HG02981 (cell line): ENCODE results near the gene PLD4.
"Not testable (repeated sequence)": the region's sequence is repeated elsewhere in the genome, so short reads cannot be mapped to it uniquely, and the experiment has no call there.

Experiments
- ATAC-seq: cut with Tn5 transposase; IDR thresholded peaks from one replicate; pipeline ENCODE4 v1.9.1; 2021; ENCODE audit warnings: mild to moderate bottlenecking, moderate library complexity; ENCODE audit not compliant: unreplicated experiment

PLD4 gene

GRCh38 chr14:104898195-104898558, 26.5 kb upstream of the PLD4 start:
- no peak for ATAC-seq

DNA sequence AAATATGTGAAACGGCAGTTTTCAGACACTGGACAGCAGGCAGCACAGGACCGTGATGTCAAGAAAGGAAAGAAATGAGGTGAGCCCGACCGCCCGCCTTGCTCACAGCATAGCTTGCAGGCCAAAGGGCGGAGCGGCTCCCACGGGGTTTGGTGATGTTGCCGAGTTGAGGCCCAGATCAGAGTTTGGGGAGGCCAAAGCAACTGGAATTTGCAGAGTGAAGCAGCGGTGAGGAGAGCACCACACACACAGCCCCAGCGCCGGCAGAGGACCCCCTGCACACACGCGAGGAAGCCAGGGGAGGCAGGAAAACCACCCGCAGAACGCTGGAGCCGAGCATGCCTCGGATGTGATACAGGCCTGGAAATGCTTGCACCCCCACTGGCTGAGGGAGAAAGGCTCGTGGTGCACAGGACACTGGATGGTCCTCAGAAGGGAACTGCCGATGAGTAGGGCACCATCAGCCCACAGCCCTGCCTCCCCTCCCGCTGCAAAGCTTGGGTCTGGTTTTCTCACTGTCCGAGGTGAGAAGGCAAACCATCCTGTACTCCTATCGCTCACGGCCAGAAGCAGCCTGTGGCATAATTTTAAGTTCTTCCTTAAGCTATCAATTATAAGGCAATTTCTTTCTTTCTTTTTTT, 25.7 kb upstream of the PLD4 start:
- ATAC-seq = no peak

DNA sequence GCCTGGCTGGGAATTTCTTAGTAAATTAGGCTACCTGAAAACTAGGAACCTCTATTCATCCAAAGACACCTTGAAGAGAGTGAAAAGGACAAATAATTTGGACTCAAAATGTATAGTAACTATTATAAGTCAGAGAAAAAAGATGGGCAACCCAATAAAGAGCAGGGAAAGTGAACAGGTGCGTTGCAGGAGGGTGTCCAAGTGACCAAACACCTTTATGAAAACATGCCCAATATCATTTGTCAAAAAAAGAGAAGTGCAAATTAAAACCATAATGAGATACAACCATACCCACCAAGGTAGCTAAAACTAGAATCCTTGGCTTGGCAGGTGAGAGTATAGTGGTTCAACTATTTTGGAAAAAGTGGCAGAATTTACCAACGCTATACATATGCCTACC, 24.9 kb upstream of the PLD4 start:
- no peak for ATAC-seq

DNA sequence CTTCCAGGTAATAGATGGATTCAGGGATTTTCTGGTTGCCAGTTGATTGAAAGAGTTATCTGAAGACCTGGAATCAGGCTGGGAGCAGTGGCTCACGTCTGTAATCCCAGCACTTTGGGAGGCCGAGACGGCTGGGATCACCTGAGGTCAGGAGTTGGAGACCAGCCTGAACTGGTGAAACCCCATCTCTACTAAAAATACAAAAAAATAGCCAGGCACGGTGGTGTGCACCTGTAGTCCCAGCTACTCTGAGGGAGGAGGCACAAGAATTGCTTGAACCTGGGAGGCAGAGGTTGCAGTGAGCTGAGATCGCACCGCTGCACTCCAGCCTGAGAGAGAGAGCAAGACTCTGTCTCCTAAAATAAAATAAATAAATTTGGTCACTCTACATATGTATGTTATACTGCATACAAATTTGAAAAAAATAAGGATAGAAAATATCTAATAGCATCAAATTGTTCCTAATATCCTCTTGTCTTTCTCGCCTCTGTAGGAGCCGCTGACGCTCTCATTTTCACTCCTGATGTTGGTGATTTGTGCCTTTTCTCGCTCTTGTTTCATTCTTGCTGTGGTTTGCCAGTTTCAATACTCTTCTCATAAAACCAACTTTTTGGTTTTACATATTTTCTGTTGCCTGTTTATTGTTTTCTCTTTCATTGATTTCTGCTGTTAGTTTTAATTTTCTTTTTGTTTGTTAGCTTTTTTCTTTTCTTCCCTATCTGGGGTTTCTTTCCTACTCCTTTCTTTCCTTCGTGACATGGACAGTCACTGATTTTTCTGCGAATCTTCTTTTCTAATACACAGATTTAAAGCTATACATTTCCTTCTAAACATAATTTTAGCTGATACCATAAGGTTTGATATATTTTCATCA, 23.8 kb upstream of the PLD4 start:
- ATAC-seq = no peak

GRCh38 chr14:104903990-104904389, 20.7 kb upstream of the PLD4 start:
- no peak for ATAC-seq

GRCh38 chr14:104904650-104905578, 19.8 kb upstream of the PLD4 start:
- not testable (repeated sequence) for ATAC-seq

DNA sequence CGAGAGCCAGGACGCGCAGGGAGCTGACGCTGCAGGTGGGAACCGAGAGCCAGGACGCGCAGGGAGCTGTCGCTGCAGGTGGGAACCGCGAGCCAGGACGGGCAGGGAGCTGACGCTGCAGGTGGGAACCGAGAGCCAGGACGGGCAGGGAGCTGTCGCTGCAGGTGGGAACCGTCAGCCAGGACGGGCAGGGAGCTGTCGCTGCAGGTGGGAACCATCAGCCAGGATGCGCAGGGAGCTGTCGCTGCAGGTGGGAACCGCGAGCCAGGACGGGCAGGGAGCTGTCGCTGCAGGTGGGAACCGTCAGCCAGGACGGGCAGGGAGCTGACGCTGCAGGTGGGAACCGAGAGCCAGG, 19.1 kb upstream of the PLD4 start:
- ATAC-seq = not testable (repeated sequence)

DNA sequence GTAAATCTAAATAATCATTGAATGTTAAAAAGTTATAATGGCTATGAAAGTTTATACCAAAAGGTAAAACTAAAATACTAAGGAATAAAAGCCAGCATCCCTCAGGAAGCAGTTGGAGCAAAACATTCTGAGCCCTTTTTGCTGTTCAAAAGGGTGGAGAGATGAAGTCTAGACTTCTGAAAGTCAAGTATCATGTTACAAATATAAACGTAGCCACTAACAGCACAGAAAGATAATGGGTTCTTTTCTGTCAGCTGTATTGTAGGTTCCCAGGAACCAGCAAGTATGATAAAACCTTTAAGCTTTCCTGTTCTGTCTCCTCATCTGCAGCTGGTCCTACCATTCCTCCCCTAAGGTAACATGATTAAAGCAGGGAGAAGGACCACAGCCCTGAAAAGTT, 16.4 kb upstream of the PLD4 start:
- no peak for ATAC-seq

DNA sequence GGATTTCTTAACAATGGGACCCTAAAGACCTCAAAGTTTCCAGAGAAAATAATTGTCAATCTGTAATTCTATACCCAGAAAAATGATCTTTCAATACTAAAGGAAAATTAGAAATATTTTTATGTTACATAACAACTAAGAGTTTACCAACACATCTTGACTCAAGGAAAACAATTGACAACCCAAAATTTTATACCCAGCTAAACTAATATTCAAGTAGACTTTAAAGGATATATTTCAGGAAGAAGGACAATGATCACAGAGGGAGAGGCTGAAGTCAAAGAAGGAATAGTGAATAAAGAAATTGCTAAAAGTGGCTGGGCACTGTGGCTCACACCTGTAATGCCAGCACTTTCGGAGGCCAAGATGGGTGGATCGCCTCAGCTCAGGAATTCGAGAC, 12.6 kb upstream of the PLD4 start:
- ATAC-seq = no peak

DNA sequence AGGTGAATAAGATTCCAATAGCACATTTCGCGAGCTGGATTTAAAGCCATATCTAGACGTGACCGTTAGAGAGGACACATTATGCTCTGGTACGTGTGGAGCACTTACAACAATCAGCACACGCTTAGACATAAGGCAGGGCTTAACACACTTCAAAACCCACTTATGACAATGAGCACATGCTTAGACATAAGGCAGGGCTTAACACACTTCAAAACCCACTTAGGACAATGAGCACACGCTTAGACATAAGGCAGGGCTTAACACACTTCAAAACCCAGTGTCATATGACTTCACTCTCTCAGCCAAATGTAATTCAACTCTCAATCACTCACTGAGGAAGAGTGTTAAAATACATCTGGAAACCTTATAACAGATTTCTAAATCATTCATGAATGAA, 11.2 kb upstream of the PLD4 start:
- no peak for ATAC-seq

DNA sequence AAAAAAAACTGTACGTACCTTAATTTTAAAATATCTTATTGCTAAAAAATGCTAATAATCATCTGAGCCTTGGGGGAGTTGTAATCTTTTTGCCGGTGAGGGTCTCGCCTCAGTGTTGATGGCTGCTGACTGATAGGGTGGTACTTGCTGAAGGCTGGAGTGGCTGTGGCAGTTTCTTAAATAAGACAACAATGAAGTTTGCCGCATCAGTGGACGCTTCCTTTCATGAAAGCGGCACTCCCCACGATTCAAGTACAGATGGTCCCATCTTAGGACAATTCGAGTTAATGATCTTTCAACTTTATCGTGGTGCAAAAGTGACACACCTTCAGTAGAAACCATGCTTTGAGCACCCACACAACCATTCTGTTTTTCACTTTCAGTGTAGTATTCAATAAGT, 7.6 kb upstream of the PLD4 start:
- ATAC-seq = no peak

DNA sequence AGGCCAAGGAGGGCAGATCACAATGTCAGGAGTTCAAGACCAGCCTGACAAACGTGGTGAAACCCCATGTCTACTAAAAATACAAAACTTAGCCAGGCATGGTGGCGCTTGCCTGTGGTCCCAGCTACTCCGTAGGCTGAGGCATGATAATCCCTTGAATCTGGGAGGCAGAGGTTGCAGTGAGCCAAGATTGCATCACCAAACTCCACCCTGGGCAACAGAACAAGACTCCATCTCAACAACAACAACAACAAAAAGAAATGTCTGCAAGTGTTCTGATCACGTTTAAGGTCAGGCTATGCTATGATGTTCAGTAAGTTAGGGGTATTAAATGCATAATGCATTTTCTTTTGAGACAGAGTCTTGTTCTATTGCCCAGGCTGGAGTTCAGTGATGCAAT, 6.7 kb upstream of the PLD4 start:
- no peak for ATAC-seq

- not testable (repeated sequence) for ATAC-seq
Measured at GRCh38 chr14:104919152-104919992, 5.3 kb upstream of the PLD4 start.

DNA sequence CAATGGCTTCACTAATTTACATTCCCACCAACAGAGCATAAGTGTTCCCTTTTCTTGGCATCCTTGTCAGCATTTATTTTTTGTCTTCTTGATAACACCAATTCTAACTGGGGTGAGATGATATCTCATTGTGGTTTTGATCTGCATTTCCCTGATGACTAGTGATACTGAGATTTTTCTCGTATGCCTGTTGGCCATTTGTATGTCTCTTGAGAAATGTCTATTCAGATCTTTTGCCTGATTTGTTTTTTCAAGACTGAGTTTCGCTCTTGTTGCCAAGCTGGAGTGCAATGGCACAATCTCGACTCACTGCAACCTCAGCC, 4.7 kb upstream of the PLD4 start:
- ATAC-seq = no peak

DNA sequence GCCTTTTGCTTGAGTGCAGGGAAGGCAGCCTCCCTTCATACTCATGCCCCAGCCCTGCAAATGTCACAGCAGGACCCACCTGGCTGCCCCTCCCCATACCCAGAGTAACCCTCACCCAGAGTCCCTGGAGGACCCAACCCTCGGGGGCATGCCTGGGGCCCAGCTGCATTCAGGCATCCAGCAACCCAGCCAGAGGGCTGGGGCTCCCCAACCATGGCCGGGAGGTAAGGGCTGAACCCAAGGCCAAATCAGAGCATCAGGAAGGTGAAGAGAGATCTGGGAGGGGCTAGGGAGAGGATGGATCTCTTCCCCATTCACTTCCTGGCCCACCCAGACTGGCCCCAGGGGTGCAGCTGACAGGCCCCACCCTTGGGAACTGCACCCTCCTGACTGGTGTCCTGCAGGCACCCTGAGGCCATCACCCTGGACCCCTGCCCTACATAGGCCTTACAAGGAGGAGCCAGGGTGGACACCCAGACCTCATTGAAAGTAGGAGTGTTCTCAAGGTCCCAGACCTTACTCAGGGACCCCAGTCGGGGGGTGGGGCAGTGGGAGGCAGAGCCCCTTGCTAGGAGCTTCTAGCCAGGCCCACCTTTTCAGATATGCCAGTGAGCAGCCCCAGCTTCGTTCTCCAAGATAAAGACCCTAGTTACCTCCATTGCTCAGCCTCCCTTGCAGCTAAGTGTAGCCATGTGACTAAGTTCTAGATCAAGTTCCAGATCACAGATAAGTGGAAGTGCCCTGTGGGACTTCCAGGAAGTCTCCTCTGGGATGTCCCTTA, 849 bp upstream of the PLD4 start:
- no peak for ATAC-seq

DNA sequence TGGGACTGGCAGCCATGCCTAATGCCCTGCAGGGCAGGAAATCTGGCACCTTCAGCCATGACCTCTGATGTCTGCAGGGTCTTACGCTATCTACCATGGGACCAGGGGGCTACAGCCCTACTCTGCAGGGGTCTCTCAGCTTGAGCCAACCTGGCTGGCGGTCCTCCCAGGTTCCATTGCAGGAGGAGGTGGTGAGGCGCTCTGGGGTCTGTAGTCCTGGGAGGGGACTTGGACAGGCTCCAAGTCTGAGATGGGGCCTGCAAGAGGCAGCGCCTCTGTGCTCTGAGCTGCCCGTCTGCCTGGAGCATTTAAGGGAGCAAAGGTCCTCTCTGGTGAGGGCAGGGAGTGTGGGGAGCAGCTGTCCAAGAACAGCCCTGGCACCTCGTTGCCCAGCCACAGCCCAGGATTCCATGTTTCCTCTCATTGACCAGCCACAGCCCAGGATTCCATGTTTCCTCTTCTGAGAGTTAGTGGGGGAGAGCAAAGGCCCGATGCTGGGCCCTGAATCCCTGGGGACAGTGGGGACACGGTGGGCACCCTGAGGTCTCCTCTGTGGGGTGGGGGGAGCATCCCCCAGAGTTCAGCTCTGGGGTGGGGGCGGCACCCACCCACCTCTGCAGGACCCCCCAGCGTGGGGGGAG, 655 bp downstream of the PLD4 start:
- no peak for ATAC-seq

DNA sequence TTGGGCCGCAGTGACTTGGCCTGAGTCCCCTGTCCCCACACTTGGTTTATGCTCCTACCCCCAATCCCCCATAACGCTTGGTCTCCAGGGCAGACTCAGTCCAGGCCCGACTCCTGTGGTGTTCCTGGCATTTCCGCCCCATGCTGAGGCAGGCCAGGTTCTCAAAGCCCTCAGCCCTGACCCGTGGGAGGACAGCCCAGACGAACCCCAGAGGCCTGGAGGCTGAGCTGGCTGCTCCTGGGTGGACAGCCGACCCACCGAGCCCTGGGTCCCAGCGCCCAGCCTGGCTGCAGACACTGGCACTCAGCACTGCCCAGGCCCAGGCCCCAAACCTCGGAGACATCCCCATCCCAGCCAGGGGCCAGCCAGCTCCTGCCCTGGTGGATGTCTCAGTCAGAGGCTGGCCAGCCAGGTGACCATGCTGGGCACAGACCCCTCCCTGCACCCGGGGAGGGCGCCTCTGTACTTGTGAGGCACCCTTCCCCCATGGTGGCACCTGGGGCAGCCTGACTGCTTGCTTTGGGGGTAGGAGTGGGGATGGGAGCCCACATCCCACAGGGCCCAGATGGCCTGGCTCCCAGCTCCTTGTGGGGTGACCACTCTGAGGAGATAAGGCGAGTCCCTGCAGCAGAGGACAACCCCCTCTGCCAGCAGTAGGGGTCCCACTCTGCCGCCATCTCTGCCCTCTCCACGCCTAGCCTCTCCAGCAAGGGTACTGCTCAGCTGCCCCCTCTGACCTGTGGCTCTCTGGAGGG, 1.4 kb downstream of the PLD4 start:
- no peak for ATAC-seq

- ATAC-seq = peak; percentile 77
Measured at GRCh38 chr14:104926619-104927431, 2.1 kb downstream of the PLD4 start.
